Epithelial cell of esophagus (primary cell): ENCODE results near the gene PIBF1.
"Not testable (repeated sequence)": the region's sequence is repeated elsewhere in the genome, so short reads cannot be mapped to it uniquely, and the experiment has no call there.

Experiments used
- DNase-seq: peaks from one replicate; pipeline ENCODE4 v3.0.0; 2010; ENCODE audit warnings: low read depth
- H3K4me3 ChIP-seq: 2 replicates; pipeline ENCODE4 v1.5.1; 2011; ENCODE audit warnings: mild to moderate bottlenecking, low read length, control low read depth
- TF ChIP-seq, protein P1 (sequence below): IDR thresholded peaks from 2 replicates; pipeline ENCODE4 v1.5.1; 2011; ENCODE audit warnings: low read depth, mild to moderate bottlenecking, low read length, control low read depth, inconsistent platforms; ENCODE audit not compliant: insufficient read depth; ENCODE audit errors: missing control alignments

Gene PIBF1

GRCh38 chr13:72875233-72875632 lies 93.3 kb downstream of the PIBF1 start:
- no peak for DNase-seq
- H3K4me3 ChIP-seq: no peak overlapping the region
- TF ChIP-seq, protein P1, sequence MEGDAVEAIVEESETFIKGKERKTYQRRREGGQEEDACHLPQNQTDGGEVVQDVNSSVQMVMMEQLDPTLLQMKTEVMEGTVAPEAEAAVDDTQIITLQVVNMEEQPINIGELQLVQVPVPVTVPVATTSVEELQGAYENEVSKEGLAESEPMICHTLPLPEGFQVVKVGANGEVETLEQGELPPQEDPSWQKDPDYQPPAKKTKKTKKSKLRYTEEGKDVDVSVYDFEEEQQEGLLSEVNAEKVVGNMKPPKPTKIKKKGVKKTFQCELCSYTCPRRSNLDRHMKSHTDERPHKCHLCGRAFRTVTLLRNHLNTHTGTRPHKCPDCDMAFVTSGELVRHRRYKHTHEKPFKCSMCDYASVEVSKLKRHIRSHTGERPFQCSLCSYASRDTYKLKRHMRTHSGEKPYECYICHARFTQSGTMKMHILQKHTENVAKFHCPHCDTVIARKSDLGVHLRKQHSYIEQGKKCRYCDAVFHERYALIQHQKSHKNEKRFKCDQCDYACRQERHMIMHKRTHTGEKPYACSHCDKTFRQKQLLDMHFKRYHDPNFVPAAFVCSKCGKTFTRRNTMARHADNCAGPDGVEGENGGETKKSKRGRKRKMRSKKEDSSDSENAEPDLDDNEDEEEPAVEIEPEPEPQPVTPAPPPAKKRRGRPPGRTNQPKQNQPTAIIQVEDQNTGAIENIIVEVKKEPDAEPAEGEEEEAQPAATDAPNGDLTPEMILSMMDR: no peak

DNA sequence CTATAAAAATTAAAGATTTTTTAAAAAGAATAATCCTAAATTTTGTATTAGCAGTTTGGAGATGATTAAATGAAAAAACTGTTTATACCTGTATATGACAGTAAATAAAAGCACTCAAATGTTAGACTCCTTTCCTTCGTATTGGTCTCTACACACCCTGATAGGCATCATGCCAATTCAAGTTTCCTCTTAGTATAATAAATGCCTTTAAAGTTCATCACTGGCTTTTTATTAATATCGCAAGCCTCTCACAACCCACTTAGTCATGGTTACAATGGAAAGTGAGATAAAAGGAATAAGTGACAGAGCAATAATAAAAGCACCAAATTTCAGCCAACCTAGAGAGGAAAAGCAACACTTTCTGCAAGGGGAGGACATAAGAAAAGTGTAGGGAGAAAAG lies 102.2 kb downstream of the PIBF1 start:
- TF ChIP-seq, protein P1: no peak
- no peak overlapping the region for H3K4me3 ChIP-seq
- no peak for DNase-seq

GRCh38 chr13:72886272-72887067 lies 104.5 kb downstream of the PIBF1 start:
- H3K4me3 ChIP-seq: no peak overlapping the region
- TF ChIP-seq, protein P1: no peak
- peak; percentile 11 for DNase-seq

DNA sequence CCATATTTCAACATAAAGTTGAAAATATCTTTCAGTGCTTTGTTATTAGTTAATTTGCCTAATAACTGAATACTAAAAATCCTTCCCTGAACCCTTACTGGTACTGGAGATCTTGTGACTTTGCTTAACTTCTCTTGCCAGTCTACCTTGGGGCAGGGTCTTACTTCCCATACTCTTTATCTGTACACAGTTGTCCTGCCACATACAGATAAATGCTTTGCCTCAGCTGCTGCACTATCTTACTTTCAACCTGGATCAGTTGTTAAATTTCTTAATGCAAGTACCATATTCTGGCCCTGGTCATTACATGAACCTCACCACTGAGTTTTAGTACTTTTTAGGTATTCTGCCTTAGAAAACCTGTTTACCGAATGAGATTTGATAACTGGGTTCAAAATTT lies 107.6 kb downstream of the PIBF1 start:
- no peak overlapping the region for H3K4me3 ChIP-seq
- no peak for DNase-seq
- TF ChIP-seq, protein P1: no peak

GRCh38 chr13:72890546-72890945 lies 108.6 kb downstream of the PIBF1 start:
- TF ChIP-seq, protein P1: no peak
- H3K4me3 ChIP-seq: no peak overlapping the region
- peak; percentile 58 for DNase-seq

GRCh38 chr13:72891423-72891822 lies 109.5 kb downstream of the PIBF1 start:
- H3K4me3 ChIP-seq: no peak overlapping the region
- DNase-seq: no peak
- TF ChIP-seq, protein P1: no peak

GRCh38 chr13:72896869-72897268 lies 114.9 kb downstream of the PIBF1 start:
- H3K4me3 ChIP-seq: no peak overlapping the region
- TF ChIP-seq, protein P1: no peak
- DNase-seq: no peak

DNA sequence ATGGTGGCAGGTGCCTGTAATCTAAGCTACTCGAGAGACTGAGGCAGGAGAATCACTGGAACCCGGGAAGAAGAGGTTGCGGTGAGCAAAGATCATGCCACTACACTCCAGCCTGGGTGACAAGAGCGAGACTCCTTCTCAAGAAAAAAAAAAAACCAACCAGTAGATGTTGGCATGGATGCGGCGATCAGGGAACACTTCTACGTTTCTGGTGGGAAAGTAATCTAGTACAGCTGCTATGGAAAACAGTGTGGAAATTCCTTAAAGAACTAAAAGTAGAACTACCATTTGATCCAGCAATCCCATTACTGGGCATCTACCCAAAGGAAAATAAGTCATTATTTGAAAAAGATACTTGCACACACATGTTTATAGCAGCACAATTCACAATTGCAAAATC lies 119.6 kb downstream of the PIBF1 start:
- H3K4me3 ChIP-seq, DNase-seq: not testable (repeated sequence)
